Activated T-cell treated with anti-CD3 and anti-CD28 coated beads, Interleukin-2, amount 50 U/mL, for 48 hours (primary cell): ENCODE data around the gene CCDC196.
"Not testable (repeated sequence)": the region's sequence is repeated elsewhere in the genome, so short reads cannot be mapped to it uniquely, and the experiment has no call there.

Source experiments
- DNase-seq, 2 experiments: peaks; one replicate each; pipeline ENCODE4 v3.0.0-alpha.2; 2020

CCDC196 gene

DNA sequence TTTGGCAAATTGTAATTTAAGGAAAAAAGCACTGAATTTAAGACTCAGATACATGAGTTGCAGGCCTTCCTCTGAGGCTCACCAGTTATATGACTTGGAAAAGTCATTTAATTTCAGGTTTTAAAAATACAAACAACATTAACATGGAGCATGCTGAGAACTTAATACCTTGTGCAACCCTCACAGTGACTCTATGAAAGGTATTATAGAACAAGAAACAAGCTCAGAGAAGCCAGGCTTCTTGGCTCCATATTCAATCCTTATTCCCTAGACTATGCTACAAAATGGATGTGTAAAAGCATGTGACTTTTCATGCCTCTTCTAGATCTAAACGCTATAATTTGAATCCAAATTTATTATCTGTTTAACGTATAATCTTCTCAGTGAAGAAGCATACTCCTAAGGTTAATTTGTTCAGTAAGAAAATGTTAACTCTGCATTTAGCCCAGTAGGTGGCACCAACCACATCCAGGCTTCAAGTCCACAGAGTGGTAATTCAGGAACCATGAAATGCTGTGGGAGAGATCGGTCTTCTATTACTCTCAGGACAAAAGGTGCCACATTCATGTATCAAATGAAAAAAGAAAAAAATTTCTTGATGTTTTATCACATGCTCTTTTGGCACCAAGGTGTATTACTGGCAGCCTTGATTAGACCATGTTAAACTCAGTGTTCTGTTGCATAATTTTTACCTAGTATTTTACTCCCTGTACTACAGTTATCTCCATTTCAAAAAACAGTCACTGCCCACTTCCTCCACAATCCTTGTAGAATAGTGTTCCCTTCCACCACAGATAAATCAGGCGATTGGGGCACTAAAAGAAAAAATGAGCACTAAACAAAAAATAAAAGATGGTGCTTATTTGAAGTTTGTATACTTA, 9.3 kb downstream of the CCDC196 start:
- DNase-seq: peak in 1 of 2 experiments; percentile 21

DNA sequence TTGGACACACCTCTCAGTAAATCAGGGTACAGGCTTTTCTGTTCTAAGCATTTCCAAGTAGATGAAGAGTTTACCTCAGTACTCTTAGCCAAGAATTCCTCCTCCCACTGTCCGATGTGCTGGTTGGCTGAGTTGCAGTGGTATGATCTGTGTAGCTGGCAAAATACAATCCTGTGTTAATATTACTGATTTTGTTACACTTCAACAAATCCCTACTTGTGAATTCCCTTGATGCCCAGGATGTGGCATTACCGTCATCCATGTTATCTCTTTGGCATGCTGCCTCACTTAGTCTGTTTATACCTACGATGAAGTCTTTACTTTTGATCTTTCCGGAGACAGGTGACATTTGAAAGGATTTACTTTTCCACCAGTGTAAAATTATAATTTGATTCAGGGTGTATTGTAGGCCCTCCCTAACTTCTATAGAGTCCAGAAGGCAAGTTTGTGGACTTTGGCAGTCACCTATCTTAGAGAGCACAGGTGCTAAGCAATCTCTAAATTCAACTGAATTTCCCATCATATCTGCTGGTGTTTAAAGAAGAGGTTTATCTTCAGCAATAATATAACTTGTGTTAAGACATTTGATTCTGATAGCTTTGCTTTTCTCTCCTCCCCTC, 10.1 kb downstream of the CCDC196 start:
- no peak for DNase-seq

DNA sequence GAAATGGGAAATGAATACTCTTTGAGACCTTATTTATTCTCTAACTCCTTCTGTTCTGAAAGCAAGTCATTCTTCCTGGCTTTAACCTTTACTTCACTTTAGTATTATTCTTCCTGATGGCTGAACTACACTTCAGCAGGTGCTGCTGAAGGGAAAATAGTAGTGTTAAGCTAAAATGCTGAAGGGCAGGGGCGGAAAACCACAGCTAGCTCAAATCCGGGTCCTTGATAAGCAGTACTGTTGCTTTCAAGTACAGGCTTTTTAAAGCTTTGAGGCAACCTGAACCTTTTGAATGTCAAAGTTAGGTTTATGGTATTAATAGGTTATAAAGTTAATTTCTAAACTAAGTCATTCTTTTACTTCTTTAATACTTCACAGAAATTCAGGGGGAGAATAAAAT, 10.7 kb downstream of the CCDC196 start:
- DNase-seq: no peak

DNA sequence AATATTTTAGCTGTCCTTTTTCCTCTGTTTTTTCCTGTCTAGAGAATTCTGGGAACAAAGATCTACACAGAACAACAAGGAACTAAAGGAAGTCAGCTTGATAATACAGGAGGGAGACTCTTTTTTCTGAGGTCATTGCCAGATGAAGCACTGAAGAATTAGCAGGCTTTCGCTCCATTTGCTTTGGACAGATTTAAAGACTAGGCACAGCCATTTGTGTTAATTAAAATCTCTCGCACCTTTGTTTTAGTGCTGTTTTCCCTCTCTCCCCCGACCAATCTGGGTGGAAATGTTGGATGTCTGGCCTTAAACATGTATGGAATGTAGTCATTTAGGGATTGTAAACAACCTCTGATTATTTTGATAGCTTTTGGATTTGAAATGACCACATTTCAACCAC, 12.1 kb downstream of the CCDC196 start:
- no peak for DNase-seq

DNA sequence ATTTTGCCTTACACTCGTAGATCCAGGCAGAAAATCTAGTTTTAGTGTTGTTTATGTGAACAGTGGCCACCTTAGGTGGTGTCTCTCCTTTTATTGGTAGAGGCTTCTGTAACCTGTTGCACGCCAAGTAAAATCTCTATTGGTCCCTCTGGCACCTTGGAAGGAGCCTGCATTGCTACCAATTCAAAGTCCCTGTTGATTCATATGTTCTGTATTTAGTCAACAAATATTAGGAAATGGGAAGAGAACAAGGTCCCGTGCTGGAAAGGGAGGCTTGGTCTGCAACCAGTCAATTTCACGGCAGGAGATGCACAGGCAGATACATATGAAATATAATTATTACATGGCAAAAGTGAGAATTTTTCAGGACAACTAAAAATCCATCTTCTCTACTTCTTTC, 15.4 kb downstream of the CCDC196 start:
- DNase-seq: no peak

DNA sequence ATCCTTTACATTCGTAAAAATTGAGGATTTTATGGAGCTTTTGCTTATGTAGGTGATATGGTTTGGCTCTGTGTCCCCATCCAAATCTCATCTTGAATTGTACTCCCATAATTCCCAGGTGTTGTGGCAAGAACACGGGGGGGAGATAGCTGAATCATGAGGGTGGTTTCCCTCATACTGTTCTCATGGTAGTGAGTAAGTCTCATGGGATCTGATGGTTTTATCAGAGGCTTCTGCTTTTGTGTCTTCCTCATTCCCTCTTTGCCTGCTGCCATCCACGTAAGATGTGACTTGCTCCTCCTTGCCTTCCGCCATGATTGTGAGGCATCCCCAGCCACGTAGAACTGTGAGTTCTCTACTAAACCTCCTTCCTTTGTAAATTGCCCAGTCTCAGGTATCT, 16.7 kb downstream of the CCDC196 start:
- DNase-seq: not testable (repeated sequence)

DNA sequence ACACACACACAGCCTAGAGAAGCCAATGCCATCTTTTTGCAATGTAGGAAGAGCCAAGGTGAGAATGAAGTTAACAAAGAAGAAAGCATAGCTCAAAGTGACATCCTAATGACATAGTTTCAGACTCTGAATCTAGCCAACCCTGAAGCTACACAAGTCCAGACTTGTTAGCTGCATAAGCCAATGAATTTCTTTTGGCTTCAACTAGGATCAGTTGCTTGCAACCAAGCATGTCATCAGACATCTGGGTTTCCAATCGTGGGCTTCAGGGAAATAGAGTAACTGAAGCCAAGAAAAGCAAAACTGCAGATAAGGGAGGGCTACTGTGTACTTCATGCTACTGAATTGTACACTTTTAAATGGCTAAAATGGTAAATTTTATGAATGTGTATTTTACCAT, 17.4 kb downstream of the CCDC196 start:
- DNase-seq: no peak

DNA sequence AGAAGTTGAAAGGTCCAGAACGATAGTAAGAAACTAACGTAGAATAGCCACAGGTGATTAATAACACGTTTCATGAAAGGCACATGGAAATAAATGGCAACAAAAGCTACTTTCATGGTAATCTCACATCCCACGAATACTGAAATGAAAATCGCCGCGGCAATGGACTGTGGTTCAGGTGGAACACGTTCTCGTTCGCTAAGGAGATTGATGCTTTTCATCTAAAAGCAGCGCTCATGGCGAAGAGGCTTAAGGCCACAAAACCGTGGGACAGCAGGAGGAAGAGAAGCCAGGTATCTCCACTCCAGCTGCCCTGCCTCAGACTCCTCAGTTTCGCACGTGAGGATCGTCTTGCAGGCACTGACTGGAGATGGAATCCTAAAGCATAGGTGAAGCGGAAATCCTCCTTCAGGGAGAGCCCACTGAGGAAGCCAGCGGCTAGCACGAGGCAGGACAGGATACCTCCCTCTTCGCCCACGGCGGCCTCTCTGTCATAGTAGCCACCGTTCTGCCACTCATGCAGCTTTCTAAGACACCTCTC, 21.1 kb downstream of the CCDC196 start:
- DNase-seq: no peak

DNA sequence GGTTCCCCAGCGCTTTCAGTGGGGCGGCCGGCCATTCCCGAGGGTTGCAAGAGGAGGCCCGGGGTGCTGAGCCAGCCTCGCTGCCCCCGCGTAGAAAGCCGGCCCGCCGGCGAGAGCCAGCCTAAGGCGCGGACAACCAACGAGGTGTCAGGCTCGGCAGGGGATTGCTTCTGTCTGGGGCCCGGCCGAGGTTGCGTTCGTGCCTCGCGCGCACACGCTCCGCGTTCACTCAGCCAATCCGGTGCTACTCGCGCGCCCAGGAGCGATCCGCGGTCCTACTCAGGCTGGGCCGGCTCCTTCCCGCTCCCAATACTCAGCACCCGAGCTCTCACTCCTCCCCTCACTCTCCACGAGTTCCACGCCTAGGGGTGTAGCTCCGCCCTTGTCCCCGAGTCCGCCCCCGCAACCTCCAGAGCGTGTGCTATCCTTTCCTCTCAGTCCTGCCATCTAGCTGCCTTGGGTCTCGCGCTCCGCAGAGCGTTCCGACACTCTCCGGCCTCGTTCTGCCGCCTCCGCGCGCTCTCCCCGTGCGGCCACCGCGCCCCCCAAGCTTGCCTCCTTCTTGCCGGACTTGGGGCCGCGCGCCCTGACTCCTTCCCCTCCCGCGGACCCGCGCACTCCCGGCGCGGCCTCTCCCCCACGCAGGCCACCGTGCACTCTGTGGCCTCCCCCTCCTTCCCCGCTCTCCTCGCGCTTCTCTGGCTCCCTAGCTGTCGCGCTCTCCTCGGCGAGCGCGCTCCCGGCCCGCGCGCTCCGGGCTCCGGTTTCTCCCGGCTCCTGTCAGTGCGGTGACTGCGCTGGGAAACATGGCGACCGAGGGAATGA, 21.8 kb downstream of the CCDC196 start, which contains the start of gene GPHN:
Gene GPHN, plus strand, starts transcription at position 426 of the 825 bp plus-strand sequence.
- peak; percentile 90 to 93 for DNase-seq

DNA sequence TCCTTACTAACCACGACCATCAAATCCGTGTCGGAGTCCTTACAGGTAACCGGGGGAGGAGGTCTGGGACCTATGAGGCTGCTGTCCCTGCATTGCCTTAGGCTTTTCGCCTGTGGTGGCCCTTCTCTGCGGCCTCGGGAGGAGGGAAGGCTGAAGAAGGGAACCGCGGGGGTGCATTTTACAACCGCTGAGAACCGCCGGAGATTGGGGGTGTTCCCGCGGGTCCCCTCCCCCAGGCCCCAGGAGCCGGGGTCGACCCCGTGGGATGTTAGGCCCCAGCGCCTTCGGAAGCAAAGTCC, 22.3 kb downstream of the CCDC196 start:
- no peak for DNase-seq

DNA sequence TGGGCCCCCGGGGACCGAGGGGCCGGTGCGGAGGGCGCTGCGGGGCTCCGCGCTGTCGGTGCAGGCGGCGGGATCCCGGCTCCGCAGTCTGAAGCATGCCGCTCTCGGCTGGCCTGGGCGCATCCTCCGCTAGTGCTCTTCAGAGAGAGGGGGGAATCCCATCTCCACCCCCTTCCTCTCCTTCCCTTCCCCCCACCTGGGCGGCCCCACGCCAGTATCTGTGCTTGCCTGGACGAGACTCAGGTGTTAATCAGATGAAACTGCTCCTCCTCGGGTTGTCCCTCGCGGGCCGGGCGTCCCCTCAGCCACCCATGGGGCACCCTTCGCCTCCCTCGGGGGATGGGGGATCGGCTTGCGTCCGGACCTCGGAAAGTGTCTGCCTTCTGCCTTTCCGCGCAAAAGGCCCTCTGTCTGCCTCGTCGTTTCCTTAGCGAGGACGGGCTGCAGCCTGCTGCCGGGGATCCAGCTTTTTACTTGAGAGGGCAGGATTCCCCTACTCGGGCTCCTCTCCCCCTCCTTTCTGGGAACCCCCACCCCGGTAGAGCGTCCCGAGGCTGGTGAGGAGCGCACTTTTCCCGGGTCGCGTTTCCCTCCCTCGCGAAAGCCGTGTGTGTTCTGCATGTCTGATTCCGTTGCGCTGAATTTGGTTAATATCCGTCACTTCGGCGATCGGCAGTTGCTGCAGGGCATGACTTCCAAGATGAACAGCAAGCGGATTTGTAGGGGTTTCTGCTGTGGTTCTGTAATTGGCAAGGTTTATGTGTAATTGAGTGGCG, 22.9 kb downstream of the CCDC196 start:
- peak; percentile 68 to 72 for DNase-seq

DNA sequence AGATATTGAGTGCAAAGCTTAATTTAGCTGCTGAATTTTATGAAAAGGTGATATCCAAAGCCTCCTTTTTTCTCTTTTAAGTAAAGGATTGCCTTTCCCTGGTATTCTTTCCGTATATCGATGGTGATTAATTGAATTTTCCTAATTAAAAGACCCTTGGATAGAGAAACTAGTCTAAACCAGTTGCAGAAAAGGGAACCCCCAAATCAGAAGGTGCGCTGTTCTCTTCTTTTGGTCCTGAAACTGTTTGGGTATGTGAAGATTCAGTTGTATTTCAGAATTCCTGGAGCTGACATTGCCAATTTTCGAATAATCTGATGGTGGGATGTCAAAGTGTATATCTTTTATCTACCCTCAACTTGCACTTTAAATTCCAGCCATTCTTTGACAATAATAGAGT, 23.7 kb downstream of the CCDC196 start:
- no peak for DNase-seq

DNA sequence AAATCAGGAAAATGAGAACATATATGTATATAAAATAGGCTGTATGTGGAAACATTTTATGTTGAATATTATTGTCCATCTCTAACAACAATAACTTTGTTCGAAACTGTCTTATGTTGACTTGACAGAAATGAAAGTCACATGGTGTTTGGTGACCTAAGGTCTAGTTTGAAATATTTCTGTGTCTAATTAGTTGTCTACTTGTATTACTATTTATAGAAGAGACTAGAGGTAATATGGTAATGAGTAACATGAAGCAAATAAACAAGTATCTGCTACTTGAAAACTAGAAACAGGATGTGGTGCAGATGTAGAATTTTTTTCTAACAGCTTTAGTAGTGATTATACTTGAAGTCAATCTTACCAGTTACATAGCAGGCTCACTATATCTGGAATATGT, 25.7 kb downstream of the CCDC196 start:
- no peak for DNase-seq

DNA sequence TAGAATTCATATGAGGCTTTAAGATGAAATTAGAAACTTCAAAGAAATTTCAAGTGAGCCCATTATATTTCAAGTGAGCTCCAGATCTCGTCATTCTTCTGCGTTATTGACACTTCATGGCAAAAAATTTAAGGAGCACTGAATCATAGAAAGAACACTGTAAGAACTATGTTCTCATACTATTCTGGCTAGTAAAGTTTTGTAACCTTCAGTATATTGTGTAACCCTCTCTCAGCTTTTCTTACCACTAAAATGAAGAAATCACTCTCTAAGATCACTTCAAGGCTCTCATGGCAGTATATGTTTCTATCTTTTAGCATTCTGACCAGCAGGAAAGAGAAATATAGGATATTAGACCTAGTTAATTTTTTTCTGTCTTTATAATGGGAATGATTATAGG, 28.0 kb downstream of the CCDC196 start:
- no peak for DNase-seq

DNA sequence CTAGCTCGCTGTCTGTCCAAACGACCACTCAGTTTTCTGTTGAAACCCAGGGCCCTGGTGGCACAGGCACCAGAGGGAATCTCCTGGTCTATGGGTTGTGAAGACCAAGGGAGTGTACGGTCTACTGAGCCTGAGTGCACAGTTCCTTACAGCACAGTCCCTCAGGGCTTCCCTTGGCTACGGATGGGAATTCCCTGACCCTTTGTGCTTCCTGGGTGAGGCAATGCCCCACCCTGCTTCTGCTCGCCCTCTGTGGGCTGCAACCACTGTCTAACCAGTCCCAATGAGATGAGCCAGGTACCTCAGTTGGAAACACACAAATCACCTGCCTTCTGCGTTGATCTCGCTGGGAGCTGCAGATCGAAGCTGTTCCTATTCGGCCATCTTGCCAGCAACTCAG, 44.4 kb downstream of the CCDC196 start:
- DNase-seq: no peak

DNA sequence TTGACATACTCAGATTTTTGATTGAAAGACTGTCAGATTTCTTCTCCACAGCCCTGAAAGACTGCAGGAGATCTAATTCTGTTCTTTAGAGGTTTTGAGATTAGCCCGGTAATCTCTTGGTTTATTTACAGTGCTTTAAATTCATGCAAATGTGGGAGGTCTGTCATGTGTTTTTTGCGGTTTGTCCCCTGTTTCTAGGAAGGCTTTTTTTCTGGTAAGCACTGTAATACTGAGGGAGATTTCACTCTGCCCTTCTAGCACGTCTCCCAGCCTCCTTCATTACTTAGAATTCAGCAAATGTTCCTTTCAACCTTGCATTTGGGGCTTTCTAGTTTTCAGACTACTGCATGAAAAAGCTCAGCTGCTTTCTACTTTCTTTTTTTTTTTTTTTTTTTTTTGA, 52.9 kb downstream of the CCDC196 start:
- no peak for DNase-seq

DNA sequence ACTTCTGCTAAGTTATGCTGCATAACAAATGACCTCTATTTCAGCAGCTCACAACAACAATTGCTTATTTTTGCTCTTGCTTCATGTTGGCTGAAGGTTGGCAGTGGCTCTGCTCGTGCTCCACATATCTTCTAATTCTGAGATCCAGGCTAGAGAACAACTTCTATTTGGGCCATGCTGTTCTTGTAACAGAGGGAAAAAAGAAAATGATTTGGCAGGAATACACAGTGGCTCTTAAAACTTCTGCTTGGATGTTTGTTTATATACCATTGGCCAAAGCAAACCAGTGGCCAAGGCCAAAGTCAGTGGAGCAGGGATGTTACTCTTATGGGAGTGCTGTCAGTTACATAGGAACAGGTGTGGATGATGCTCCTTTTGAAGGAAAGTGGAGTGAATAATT, 53.9 kb downstream of the CCDC196 start:
- DNase-seq: no peak

DNA sequence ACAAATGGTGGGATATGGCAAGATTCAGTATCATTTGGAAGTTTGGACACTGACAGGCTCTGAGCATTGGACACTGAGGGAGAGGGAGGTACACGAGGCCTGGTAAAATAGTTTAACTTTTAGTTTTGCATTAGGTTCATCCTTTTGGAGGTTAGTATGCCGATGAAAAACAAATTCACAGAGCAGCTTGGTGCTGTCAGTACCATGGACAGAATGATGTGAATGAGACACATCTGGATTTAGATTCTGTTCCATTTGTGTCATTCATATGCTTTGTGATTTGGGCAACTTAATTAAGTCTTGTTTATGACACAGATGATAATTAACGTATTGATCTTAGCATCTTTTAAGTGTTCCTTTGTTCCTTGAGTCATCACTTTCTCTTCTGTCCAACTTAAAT, 55.5 kb downstream of the CCDC196 start:
- no peak for DNase-seq

DNA sequence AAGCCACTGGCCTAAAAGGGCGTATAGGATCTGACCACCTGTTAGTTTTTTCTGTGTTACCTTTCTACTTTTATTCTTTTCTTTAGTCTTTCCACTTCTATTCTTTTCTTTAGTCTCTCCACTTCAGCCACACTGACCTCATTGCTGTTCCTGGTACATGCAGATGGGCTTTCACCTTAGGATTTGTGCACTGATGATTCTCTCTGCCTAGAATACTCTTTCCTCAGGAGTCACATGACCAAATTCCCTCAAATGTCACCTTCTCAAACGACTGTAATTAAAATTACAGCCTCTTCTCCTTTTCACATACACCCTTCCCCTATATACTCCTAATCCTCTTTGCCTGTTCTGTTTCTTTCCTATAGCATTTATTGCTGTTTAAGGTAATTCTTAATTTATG, 57.8 kb downstream of the CCDC196 start:
- no peak for DNase-seq

DNA sequence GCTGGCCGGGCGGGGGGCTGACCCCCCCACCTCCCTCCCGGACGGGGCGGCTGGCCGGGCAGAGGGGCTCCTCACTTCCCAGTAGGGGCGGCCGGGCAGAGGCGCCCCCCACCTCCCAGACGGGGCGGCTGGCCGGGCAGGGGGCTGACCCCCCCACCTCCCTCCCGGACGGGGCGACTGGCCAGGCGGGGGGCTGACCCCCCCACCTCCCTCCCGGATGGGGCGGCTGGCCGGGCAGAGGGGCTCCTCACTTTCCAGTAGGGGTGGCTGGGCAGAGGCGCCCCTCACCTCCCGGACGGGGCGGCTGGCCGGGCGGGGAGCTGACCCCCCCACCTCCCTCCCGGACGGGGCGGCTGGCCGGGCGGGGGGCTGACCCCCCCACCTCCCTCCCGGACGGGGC, 59.0 kb downstream of the CCDC196 start:
- not testable (repeated sequence) for DNase-seq

DNA sequence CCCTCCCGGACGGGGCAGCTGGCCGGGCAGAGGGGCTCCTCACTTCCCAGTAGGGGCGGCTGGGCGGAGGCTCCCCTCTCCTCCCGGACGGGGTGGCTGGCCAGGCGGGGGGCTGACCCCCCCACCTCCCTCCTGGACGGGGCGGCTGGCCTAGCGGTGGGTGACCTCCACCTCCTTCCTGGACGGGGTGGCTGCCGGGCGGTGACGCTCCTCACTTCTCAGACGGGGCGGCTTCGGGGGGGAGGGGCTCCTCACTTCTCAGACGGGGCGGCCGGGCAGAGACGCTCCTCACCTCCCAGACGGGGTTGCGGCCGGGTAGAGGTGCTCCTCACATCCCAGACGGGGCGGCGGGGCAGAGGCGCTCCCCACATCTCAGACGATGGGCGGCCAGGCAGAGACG, 59.6 kb downstream of the CCDC196 start:
- DNase-seq: not testable (repeated sequence)
